Keratinocyte (primary cell): ENCODE measurements around the gene IGSF6. TPM values are rescaled to one million over a fixed set of nuclear protein-coding genes. Genes with fewer than 3 reads are reported as not detected.
"Not testable (repeated sequence)": the region's sequence is repeated elsewhere in the genome, so short reads cannot be mapped to it uniquely, and the experiment has no call there.

Experiments used
- DNase-seq: peaks from one replicate; pipeline ENCODE4 v3.0.0-alpha.2; 2011; ENCODE audit warnings: low read depth, missing footprints, low spot score
- FAIRE-seq: peaks from 2 replicates; lab custom pipeline; 2011; peaks lifted over from hg19 to GRCh38; lab: Jason Lieb, UNC
- H2AFZ ChIP-seq: 2 replicates; pipeline ENCODE4 v1.6.0; 2012; ENCODE audit warnings: low read length, control low read depth, inconsistent platforms; ENCODE audit not compliant: control insufficient read depth
- H3K27ac ChIP-seq: 2 replicates; pipeline ENCODE4 v1.5.1; 2011; ENCODE audit warnings: low read length; ENCODE audit not compliant: control insufficient read depth, insufficient read depth
- H3K27me3 ChIP-seq: 3 replicates; pipeline ENCODE4 v1.6.0; 2011; ENCODE audit warnings: low read length; ENCODE audit not compliant: control insufficient read depth, insufficient read depth; ENCODE audit errors: extremely low read depth
- H3K36me3 ChIP-seq, 2 experiments: 2 replicates in 1 of 2; 3 replicates in 1 of 2; pipeline ENCODE4 v1.5.1; 2011; ENCODE audit warnings: low read length in 2 of 2, mild to moderate bottlenecking in 1 of 2; ENCODE audit not compliant: control insufficient read depth in 2 of 2, insufficient read depth in 2 of 2; ENCODE audit errors: extremely low read depth in 1 of 2
- H3K4me1 ChIP-seq: 3 replicates; pipeline ENCODE4 v1.5.1; 2011; ENCODE audit warnings: low read length; ENCODE audit not compliant: control insufficient read depth, insufficient read depth; ENCODE audit errors: extremely low read depth
- H3K4me2 ChIP-seq: 3 replicates; pipeline ENCODE4 v1.6.0; 2011; ENCODE audit warnings: low read depth, low read length; ENCODE audit not compliant: control insufficient read depth, insufficient read depth; ENCODE audit errors: extremely low read depth
- H3K4me3 ChIP-seq, 3 experiments: fragments of 200-600 bp in 1 of 3; sonication (generic) in 1 of 3; 2 replicates in 2 of 3; 3 replicates in 1 of 3; pipeline ENCODE4 v1.5.1; 2011 to 2016; ENCODE audit warnings: low read length in 3 of 3, mild to moderate bottlenecking in 3 of 3, control low read depth in 2 of 3, inconsistent platforms in 1 of 3, low read depth in 1 of 3, mixed read lengths in 1 of 3, mixed run types in 1 of 3, moderate library complexity in 1 of 3; ENCODE audit not compliant: control insufficient read depth in 2 of 3, insufficient read depth in 2 of 3; ENCODE audit errors: extremely low read depth in 1 of 3
- H3K79me2 ChIP-seq: 2 replicates; pipeline ENCODE4 v1.6.0; 2012; ENCODE audit warnings: low read length; ENCODE audit not compliant: control insufficient read depth, insufficient read depth
- H3K9ac ChIP-seq: 3 replicates; pipeline ENCODE4 v1.6.0; 2011; ENCODE audit warnings: low read length; ENCODE audit not compliant: control insufficient read depth, insufficient read depth; ENCODE audit errors: extremely low read depth
- H3K9me1 ChIP-seq: 3 replicates; pipeline ENCODE4 v1.6.0; 2011; ENCODE audit warnings: low read length; ENCODE audit not compliant: control insufficient read depth, insufficient read depth; ENCODE audit errors: extremely low read depth
- H3K9me3 ChIP-seq: 2 replicates; pipeline ENCODE4 v1.5.1; 2012; ENCODE audit warnings: low read depth, low read length; ENCODE audit not compliant: control insufficient read depth
- H4K20me1 ChIP-seq: 3 replicates; pipeline ENCODE4 v1.6.0; 2011; ENCODE audit warnings: low read length; ENCODE audit not compliant: control insufficient read depth, insufficient read depth; ENCODE audit errors: extremely low read depth
- EZH2 ChIP-seq: IDR thresholded peaks from one replicate; pipeline ENCODE4 v1.6.1; 2012; ENCODE audit warnings: inconsistent platforms, mild to moderate bottlenecking, low read length, moderate library complexity
- dilution Hi-C: fragments of 300-500 bp; cut with MboI; formaldehyde crosslinking; loops from one replicate; pipeline ENCODE4 v1.7.0; 2020; ENCODE audit warnings: low sequenced_read_pairs; ENCODE audit not compliant: extremely low pct_ligation_motif_present
- polyA plus RNA-seq, 5 experiments: library from polyadenylated mRNA; depleted of rRNA in 3 of 5; stranded (reverse) in 3 of 5; stranded (forward) in 1 of 5; unstranded in 1 of 5; fragments of >200 nt; gene quantifications; 1 replicate in 1 of 5; 2 replicates in 3 of 5; 3 replicates in 1 of 5; pipeline versions ENCODE4 v1.2.1 to v1.2.3, GENCODE V29; 2011 to 2012; ENCODE audit warnings: missing spikeins in 2 of 5, low read depth in 1 of 5, low replicate concordance in 1 of 5
- TF ChIP-seq, protein P1 (sequence below), 3 experiments: IDR thresholded peaks in 1 of 3; conservative IDR thresholded peaks in 1 of 3; optimal IDR thresholded peaks in 1 of 3; 2 replicates in 2 of 3; 3 replicates in 1 of 3; pipeline versions ENCODE3 to v1.5.1; 2011; ENCODE audit warnings: low read length in 3 of 3, mild to moderate bottlenecking in 3 of 3, moderate library complexity in 2 of 3, control low read depth in 1 of 3, inconsistent platforms in 1 of 3; ENCODE audit not compliant: insufficient read depth in 2 of 3; ENCODE audit errors: extremely low read depth in 1 of 3

IGSF6 gene
- polyA plus RNA-seq, 1 donor (not counting 4 experiments of a cell fraction or from before 2014, with no cell fraction given) = not detected

DNA sequence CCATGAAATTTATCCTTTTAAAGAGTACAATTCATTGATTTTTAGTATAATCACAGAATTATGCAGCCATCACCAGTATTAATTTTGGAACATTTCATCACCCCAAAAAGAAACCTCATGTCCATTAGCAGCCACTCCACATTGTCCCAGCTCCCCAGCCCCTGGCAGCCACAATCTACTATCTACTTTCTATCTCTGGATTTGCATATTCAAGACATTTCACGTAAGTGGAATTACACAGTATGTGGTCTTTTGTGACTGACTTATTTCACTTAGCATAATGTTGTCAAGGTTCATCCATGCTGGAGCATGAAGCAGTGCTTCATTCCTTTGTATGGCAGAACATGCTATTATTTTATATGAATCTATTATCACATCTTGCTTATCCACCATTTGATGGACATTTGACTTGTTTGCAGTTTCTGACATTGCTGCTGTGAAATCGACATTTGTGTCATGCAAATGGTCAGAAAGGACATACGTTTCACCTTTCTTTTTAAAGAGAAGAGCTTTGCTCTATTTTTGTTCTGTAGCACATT lies 42.3 kb downstream of the IGSF6 start:
- dilution Hi-C loops = no loop called here
- H3K9me1 ChIP-seq = peaks cover 8% of the 10 kb centered on the region
- DNase-seq = no peak
- no peak for TF ChIP-seq EZH2
- TF ChIP-seq, protein P1, sequence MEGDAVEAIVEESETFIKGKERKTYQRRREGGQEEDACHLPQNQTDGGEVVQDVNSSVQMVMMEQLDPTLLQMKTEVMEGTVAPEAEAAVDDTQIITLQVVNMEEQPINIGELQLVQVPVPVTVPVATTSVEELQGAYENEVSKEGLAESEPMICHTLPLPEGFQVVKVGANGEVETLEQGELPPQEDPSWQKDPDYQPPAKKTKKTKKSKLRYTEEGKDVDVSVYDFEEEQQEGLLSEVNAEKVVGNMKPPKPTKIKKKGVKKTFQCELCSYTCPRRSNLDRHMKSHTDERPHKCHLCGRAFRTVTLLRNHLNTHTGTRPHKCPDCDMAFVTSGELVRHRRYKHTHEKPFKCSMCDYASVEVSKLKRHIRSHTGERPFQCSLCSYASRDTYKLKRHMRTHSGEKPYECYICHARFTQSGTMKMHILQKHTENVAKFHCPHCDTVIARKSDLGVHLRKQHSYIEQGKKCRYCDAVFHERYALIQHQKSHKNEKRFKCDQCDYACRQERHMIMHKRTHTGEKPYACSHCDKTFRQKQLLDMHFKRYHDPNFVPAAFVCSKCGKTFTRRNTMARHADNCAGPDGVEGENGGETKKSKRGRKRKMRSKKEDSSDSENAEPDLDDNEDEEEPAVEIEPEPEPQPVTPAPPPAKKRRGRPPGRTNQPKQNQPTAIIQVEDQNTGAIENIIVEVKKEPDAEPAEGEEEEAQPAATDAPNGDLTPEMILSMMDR (optimal IDR thresholded peaks at IDR 0.05 in 1 of 3, IDR thresholded peaks at IDR 0.05 in 1 of 3, conservative IDR thresholded peaks at IDR 0.05 in 1 of 3; ENCODE audit: extremely low read depth in 1 of 3, insufficient read depth in 2 of 3, low read length in 3 of 3) = no peak
- peaks cover 92% of the 10 kb centered on the region for H3K79me2 ChIP-seq
- peaks cover 3% of the 10 kb centered on the region for H4K20me1 ChIP-seq
- no peak for FAIRE-seq
- peaks cover 14% of the 10 kb centered on the region for H3K4me1 ChIP-seq
- no peak overlapping the region for H3K4me2 ChIP-seq
- no peak overlapping the region for H2AFZ ChIP-seq
- H3K4me3 ChIP-seq = no peak overlapping the region
- H3K36me3 ChIP-seq = peaks cover 0 to 2% of the 10 kb centered on the region in 2 experiments
- no peak overlapping the region for H3K9ac ChIP-seq
- H3K27me3 ChIP-seq = no peaks in the 10 kb centered on the region
- H3K9me3 ChIP-seq = no peaks in the 10 kb centered on the region
- H3K27ac ChIP-seq = no peak overlapping the region

DNA sequence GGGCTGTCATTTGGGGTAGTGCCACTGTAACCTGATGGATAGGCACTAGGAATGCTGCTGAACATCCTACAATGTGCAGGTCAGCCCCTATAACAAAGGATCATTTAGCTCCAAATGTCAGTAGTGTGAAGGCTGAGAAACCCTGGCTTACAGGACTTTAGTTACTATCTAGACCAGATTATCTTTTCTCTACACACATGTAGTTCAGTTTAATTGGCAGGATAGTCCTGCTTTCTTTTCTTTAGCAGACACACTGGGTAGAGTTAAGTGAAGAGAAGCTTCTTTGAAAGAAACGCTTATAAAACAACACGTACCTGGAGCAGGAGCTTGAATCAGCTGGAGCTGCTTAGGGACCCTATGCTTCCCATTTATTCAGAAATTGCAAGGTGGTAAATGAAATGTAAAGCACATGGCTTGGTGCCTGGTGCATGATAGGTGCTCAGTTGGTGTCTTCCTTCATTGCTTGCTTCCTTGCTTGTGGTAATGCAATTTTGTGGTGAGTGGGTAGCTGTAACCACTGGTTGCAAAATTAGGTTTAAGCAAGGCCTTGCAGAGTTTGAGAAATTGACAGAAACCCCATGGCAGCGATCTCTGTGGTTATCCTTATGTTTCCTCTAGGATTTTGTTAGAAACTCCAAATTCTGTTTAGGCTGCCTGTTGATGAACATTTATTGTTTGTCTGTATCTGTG lies 43.6 kb downstream of the IGSF6 start:
- dilution Hi-C loops = no loop called here
- H3K27me3 ChIP-seq = no peaks in the 10 kb centered on the region
- DNase-seq (no peak), FAIRE-seq (no peak)
- peaks cover 14% of the 10 kb centered on the region for H3K4me1 ChIP-seq
- no peaks in the 10 kb centered on the region for H3K36me3 ChIP-seq
- no peaks in the 10 kb centered on the region for H3K9me3 ChIP-seq
- no peak overlapping the region for H3K9ac ChIP-seq
- no peak overlapping the region for H3K4me3 ChIP-seq
- peaks cover 93% of the 10 kb centered on the region for H3K79me2 ChIP-seq
- TF ChIP-seq, protein P1 (optimal IDR thresholded peaks at IDR 0.05 in 1 of 3, IDR thresholded peaks at IDR 0.05 in 1 of 3, conservative IDR thresholded peaks at IDR 0.05 in 1 of 3; ENCODE audit: extremely low read depth in 1 of 3, insufficient read depth in 2 of 3, low read length in 3 of 3) = no peak
- TF ChIP-seq EZH2 = no peak
- H3K4me2 ChIP-seq = no peak overlapping the region
- no peak overlapping the region for H2AFZ ChIP-seq
- H4K20me1 ChIP-seq = peaks cover 6% of the 10 kb centered on the region
- H3K27ac ChIP-seq = no peak overlapping the region
- H3K9me1 ChIP-seq = peaks cover 8% of the 10 kb centered on the region

DNA sequence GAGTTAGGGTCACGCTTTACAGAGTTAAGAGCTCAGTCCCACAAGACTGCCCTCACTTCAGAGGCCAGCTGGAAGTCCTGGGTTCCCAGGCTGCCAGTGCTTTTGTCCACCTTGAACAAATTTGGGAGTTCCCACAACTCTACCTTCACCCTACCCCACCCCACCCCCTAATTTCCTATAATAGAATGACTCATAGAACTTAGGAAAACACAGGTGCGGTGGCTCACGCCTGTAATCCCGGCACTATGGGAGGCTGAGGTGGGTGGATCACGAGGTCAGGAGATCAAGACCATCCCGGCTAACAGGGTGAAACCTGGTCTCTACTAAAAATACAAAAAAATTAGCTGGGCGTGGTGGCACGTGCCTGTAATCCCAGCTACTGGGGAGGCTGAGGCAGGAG lies 46.6 kb downstream of the IGSF6 start:
- H3K79me2 ChIP-seq = peaks cover 99% of the 10 kb centered on the region
- H3K9me3 ChIP-seq, H3K4me3 ChIP-seq, H4K20me1 ChIP-seq, H3K36me3 ChIP-seq, H3K9me1 ChIP-seq, H3K27me3 ChIP-seq, DNase-seq, H3K9ac ChIP-seq, dilution Hi-C loops, H2AFZ ChIP-seq, H3K4me2 ChIP-seq, FAIRE-seq, H3K27ac ChIP-seq: not testable (repeated sequence)
- peaks cover 13% of the 10 kb centered on the region for H3K4me1 ChIP-seq
